Effector CD8-positive, alpha-beta T cell (primary cell): ENCODE data around the gene ATL3.
"Not testable (repeated sequence)": the region's sequence is repeated elsewhere in the genome, so short reads cannot be mapped to it uniquely, and the experiment has no call there.

ENCODE experiments used
- DNase-seq: peaks from one replicate; lab custom pipeline; 2025; lab: John Stamatoyannopoulos, UW

ATL3 gene

GRCh38 chr11:63681321-63682065 lies 10.3 kb upstream of the ATL3 start, which contains the start of gene RTN3:
TSS of gene RTN3 (plus strand) at chr11:63681500. CDS start at chr11:63681637, 137 bp downstream.
- DNase-seq, result peak; percentile 98

GRCh38 chr11:63680834-63681320 lies 9.7 kb upstream of the ATL3 start:
- no peak for DNase-seq

GRCh38 chr11:63673579-63673978 lies 2.4 kb upstream of the ATL3 start:
- DNase-seq, result no peak

GRCh38 chr11:63672936-63673539 lies 1.9 kb upstream of the ATL3 start:
- DNase-seq, result no peak

GRCh38 chr11:63672156-63672463 lies 934 bp upstream of the ATL3 start:
- no peak for DNase-seq

GRCh38 chr11:63670433-63671321 lies 499 bp downstream of the ATL3 start:
- DNase-seq, result peak; percentile 3

- DNase-seq, result no peak
Measured at GRCh38 chr11:63670096-63670432, 1.1 kb downstream of the ATL3 start.

- no peak for DNase-seq
Measured at GRCh38 chr11:63667995-63668795, 3.0 kb downstream of the ATL3 start.

GRCh38 chr11:63666874-63667273 lies 4.3 kb downstream of the ATL3 start:
- no peak for DNase-seq

- no peak for DNase-seq
Measured at GRCh38 chr11:63663809-63664208, 7.4 kb downstream of the ATL3 start.

GRCh38 chr11:63660972-63661371 lies 10.2 kb downstream of the ATL3 start:
- no peak for DNase-seq

- DNase-seq, result no peak
Measured at GRCh38 chr11:63652671-63653070, 18.5 kb downstream of the ATL3 start.

- DNase-seq, result no peak
Measured at GRCh38 chr11:63643205-63643604, 28.0 kb downstream of the ATL3 start.

GRCh38 chr11:63641727-63642126 lies 29.4 kb downstream of the ATL3 start:
- DNase-seq, result no peak

GRCh38 chr11:63639199-63639832 lies 31.9 kb downstream of the ATL3 start:
- no peak for DNase-seq

GRCh38 chr11:63638436-63638835 lies 32.7 kb downstream of the ATL3 start:
- not testable (repeated sequence) for DNase-seq

GRCh38 chr11:63635762-63636465 lies 35.3 kb downstream of the ATL3 start:
- peak; percentile 53 for DNase-seq

- no peak for DNase-seq
Measured at GRCh38 chr11:63629426-63629825, 41.8 kb downstream of the ATL3 start.

GRCh38 chr11:63623513-63624140 lies 47.5 kb downstream of the ATL3 start:
- DNase-seq, result no peak

- DNase-seq, result no peak
Measured at GRCh38 chr11:63622323-63622722, 48.9 kb downstream of the ATL3 start.
